Thyroid gland (tissue), 4 donors: ENCODE measurements around the gene ZNF407.

ENCODE experiments used
- POLR2A ChIP-seq, 2 donors: fragments of 450-650 bp; IDR thresholded peaks; one replicate each; pipeline ENCODE4 v1.6.1; 2017; ENCODE audit warnings: antibody characterized with exemption in 2 of 2, mild to moderate bottlenecking in 2 of 2, moderate library complexity in 1 of 2
- TF ChIP-seq, protein P1 (sequence below), 6 experiments: fragments of 200-600 bp in 3 of 6; fragments of 450-650 bp in 3 of 6; sonication (generic) in 3 of 6; IDR thresholded peaks; one replicate each; pipeline ENCODE4 v1.5.1; 2016 to 2019; ENCODE audit warnings: antibody characterized with exemption in 6 of 6, mild to moderate bottlenecking in 2 of 6, inconsistent platforms in 1 of 6, moderate library complexity in 1 of 6

DNA sequence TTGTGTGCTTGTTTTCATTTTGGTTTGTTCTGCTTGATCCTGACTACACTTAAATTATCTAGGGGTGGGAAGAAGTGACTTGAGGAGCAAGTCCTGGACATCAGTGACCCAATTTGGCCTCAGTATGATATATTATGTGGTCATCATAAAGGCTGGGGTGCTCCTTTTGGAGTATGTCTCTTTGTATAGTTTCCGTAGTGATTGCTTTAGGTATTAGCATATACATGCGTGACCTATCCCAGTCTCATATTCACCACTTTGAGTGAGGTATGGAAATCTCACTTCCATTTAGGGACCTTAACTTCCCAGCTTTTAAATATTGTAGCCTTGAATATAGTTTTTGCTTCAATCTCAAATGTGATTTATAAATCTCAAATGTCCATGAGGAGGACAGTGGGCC, 370.3 kb downstream of the ZNF407 start:
- TF ChIP-seq, protein P1, sequence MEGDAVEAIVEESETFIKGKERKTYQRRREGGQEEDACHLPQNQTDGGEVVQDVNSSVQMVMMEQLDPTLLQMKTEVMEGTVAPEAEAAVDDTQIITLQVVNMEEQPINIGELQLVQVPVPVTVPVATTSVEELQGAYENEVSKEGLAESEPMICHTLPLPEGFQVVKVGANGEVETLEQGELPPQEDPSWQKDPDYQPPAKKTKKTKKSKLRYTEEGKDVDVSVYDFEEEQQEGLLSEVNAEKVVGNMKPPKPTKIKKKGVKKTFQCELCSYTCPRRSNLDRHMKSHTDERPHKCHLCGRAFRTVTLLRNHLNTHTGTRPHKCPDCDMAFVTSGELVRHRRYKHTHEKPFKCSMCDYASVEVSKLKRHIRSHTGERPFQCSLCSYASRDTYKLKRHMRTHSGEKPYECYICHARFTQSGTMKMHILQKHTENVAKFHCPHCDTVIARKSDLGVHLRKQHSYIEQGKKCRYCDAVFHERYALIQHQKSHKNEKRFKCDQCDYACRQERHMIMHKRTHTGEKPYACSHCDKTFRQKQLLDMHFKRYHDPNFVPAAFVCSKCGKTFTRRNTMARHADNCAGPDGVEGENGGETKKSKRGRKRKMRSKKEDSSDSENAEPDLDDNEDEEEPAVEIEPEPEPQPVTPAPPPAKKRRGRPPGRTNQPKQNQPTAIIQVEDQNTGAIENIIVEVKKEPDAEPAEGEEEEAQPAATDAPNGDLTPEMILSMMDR (IDR thresholded peaks at IDR 0.05), result no peak
- TF ChIP-seq POLR2A (IDR thresholded peaks at IDR 0.05), result no peak
